Muscle of leg (tissue), 11 donors: ENCODE measurements around the gene GPR176. TPM values are rescaled to one million over a fixed set of nuclear protein-coding genes. Genes with fewer than 3 reads are reported as not detected.

ENCODE experiments used
- DNase-seq: peaks from one replicate; pipeline ENCODE4 v3.0.0; 2013
- H3K27ac ChIP-seq: one replicate; pipeline ENCODE4 v1.5.1; 2013; ENCODE audit warnings: mild to moderate bottlenecking, low read length, control low read depth
- H3K27me3 ChIP-seq: one replicate; pipeline ENCODE4 v1.6.1; 2013; ENCODE audit warnings: low read length; ENCODE audit not compliant: control insufficient read depth, insufficient read depth
- H3K36me3 ChIP-seq: one replicate; pipeline ENCODE4 v1.6.1; 2013; ENCODE audit warnings: low read length; ENCODE audit not compliant: control insufficient read depth, insufficient read depth
- H3K4me1 ChIP-seq: one replicate; pipeline ENCODE4 v1.6.1; 2013; ENCODE audit warnings: low read length; ENCODE audit not compliant: control insufficient read depth, insufficient read depth
- H3K4me3 ChIP-seq: one replicate; pipeline ENCODE4 v1.5.1; 2013; ENCODE audit warnings: low read length, control low read depth
- H3K9me3 ChIP-seq: replicated peaks from 2 replicates; pipeline ENCODE4 v1.6.1; 2013; ENCODE audit warnings: low read depth, low read length; ENCODE audit not compliant: control insufficient read depth
- WGBS: methylation state at CpG from one replicate; pipeline ENCODE4 v1.1.5; 2013; ENCODE audit warnings: missing lambda C conversion rate; ENCODE audit not compliant: insufficient coverage; 5-methylcytosine and 5-hydroxymethylcytosine counted together
- polyA plus RNA-seq, 8 donors: library from polyadenylated mRNA; unstranded; fragments of 120-200 nt; gene quantifications; one replicate each; pipeline versions ENCODE4 v1.2.1 to v1.2.3, GENCODE V29; 2013; ENCODE audit warnings: inconsistent platforms in 1 of 8, low replicate concordance in 1 of 8; ENCODE audit not compliant: insufficient read length in 8 of 8, insufficient read depth in 1 of 8
- total RNA-seq: library from RNA; stranded (reverse); fragments of 120-200 nt; gene quantifications from one replicate; pipeline ENCODE4 v1.2.4, GENCODE V29; 2013

GPR176 gene
- total and polyA plus RNA-seq, 9 donors = 4.0 to 7.3 (median 6.4) TPM

- Histone ChIP-seq H3K27ac (peak within 1 kb of the TSS; percentile 92), H3K36me3 (no peaks in the 10 kb centered on the region), H3K9me3 (no peaks in the 10 kb centered on the region), H3K4me1 (peaks cover 4% of the 10 kb centered on the region), H3K4me3 (peak within 1 kb of the TSS; percentile 77), H3K27me3 (no peaks in the 10 kb centered on the region)
- under 1% methylated on average over 54 of the region's 64 CpGs for WGBS
- peak; percentile 98 for DNase-seq
Measured at GRCh38 chr15:39782441-39783138, 137.5 kb downstream of the GPR176 start, which contains the start of gene FSIP1. TSS of gene FSIP1 (minus strand) at chr15:39782841. CDS start at chr15:39776524, 6,317 bp downstream.

- Histone ChIP-seq H3K4me1 (peaks cover 4% of the 10 kb centered on the region), H3K36me3 (no peaks in the 10 kb centered on the region), H3K27ac (peak overlapping the region; percentile 68), H3K27me3 (peaks cover 2% of the 10 kb centered on the region), H3K9me3 (no peaks in the 10 kb centered on the region), H3K4me3 (peak overlapping the region; percentile 44)
- WGBS = 80% methylated on average over 1 of the region's 2 CpGs
- peak; percentile 50 for DNase-seq
Measured at GRCh38 chr15:39781967-39782302, 138.1 kb downstream of the GPR176 start.

GRCh38 chr15:39781147-39781966, 138.7 kb downstream of the GPR176 start:
- H3K4me3 ChIP-seq = no peak overlapping the region
- peaks cover 2% of the 10 kb centered on the region for H3K27me3 ChIP-seq
- no peaks in the 10 kb centered on the region for H3K9me3 ChIP-seq
- H3K4me1 ChIP-seq = peaks cover 4% of the 10 kb centered on the region
- H3K27ac ChIP-seq = no peak overlapping the region
- 100% methylated on average over 1 of the region's 4 CpGs for WGBS
- no peaks in the 10 kb centered on the region for H3K36me3 ChIP-seq
- no peak for DNase-seq

- no peak for DNase-seq
- no peak overlapping the region for H3K4me3 ChIP-seq
- peaks cover 2% of the 10 kb centered on the region for H3K27me3 ChIP-seq
- no CpG with 5 or more reads among the region's 3 CpGs for WGBS
- no peaks in the 10 kb centered on the region for H3K9me3 ChIP-seq
- H3K27ac ChIP-seq = no peak overlapping the region
- no peaks in the 10 kb centered on the region for H3K36me3 ChIP-seq
- H3K4me1 ChIP-seq = no peaks in the 10 kb centered on the region
Measured at GRCh38 chr15:39778021-39778420, 142.0 kb downstream of the GPR176 start.

- no peak overlapping the region for H3K4me3 ChIP-seq
- 73% methylated on average over 2 of the region's 4 CpGs for WGBS
- H3K27me3 ChIP-seq = peaks cover 2% of the 10 kb centered on the region
- no peak for DNase-seq
- no peaks in the 10 kb centered on the region for H3K36me3 ChIP-seq
- no peaks in the 10 kb centered on the region for H3K4me1 ChIP-seq
- no peak overlapping the region for H3K27ac ChIP-seq
- H3K9me3 ChIP-seq = no peaks in the 10 kb centered on the region
Measured at GRCh38 chr15:39777496-39777895, 142.6 kb downstream of the GPR176 start.

GRCh38 chr15:39776068-39776467, 144.0 kb downstream of the GPR176 start:
- H3K27ac ChIP-seq = no peak overlapping the region
- H3K9me3 ChIP-seq = no peaks in the 10 kb centered on the region
- WGBS = no CpG with 5 or more reads among the region's 4 CpGs
- H3K36me3 ChIP-seq = no peaks in the 10 kb centered on the region
- DNase-seq = no peak
- peaks cover 2% of the 10 kb centered on the region for H3K27me3 ChIP-seq
- H3K4me3 ChIP-seq = no peak overlapping the region
- peaks cover 5% of the 10 kb centered on the region for H3K4me1 ChIP-seq

- Histone ChIP-seq H3K27me3 (peaks cover 2% of the 10 kb centered on the region), H3K27ac (no peak overlapping the region), H3K4me1 (peaks cover 9% of the 10 kb centered on the region), H3K4me3 (no peak overlapping the region), H3K9me3 (no peaks in the 10 kb centered on the region), H3K36me3 (no peaks in the 10 kb centered on the region)
- 62% methylated on average over 1 of the region's 3 CpGs for WGBS
- no peak for DNase-seq
Measured at GRCh38 chr15:39774688-39775267, 145.3 kb downstream of the GPR176 start.

- H3K9me3 ChIP-seq = no peaks in the 10 kb centered on the region
- 59% methylated on average over 3 of the region's 8 CpGs for WGBS
- H3K27ac ChIP-seq = peak overlapping the region; percentile 76
- H3K4me1 ChIP-seq = peaks cover 9% of the 10 kb centered on the region
- H3K27me3 ChIP-seq = no peaks in the 10 kb centered on the region
- no peak overlapping the region for H3K4me3 ChIP-seq
- no peaks in the 10 kb centered on the region for H3K36me3 ChIP-seq
- DNase-seq = peak; percentile 87
Measured at GRCh38 chr15:39770748-39771689, 149.0 kb downstream of the GPR176 start.

- Histone ChIP-seq H3K4me3 (no peak overlapping the region), H3K27me3 (no peaks in the 10 kb centered on the region), H3K9me3 (no peaks in the 10 kb centered on the region), H3K36me3 (no peaks in the 10 kb centered on the region), H3K4me1 (peaks cover 9% of the 10 kb centered on the region), H3K27ac (no peak overlapping the region)
- DNase-seq = no peak
- WGBS = 81% methylated on average over 5 of the region's 5 CpGs
Measured at GRCh38 chr15:39767921-39768320, 152.1 kb downstream of the GPR176 start.
